ENCODE results near the gene PLEKHG4. TPM values are rescaled to one million over a fixed set of nuclear protein-coding genes. Genes with fewer than 3 reads are reported as not detected.

PLEKHG4 gene
- total RNA-seq, 1 experiment from 2014 or later: 13.9 TPM

- H3K23me2 ChIP-seq (ENCODE audit: insufficient read length, low read depth, low read length, poor library complexity, severe bottlenecking): no peaks in the 10 kb centered on the region
- no peak overlapping the region for H2AFZ ChIP-seq (ENCODE audit: low read length)
- H2BK20ac ChIP-seq (ENCODE audit: low read depth, low read length, poor library complexity, severe bottlenecking): no peak overlapping the region
- H3K79me2 ChIP-seq (ENCODE audit: insufficient read depth, low read length): no peaks in the 10 kb centered on the region
- H4K5ac ChIP-seq (ENCODE audit: insufficient read length, low read depth, low read length): no peak overlapping the region
- H3K23ac ChIP-seq (ENCODE audit: insufficient read length, low read depth, low read length): no peak overlapping the region
- no peak overlapping the region for H2AK5ac ChIP-seq (ENCODE audit: insufficient read length, low read length)
- H3K18ac ChIP-seq (ENCODE audit: insufficient read length, low read depth, low read length): no peak overlapping the region
- no peak overlapping the region for H2BK120ac ChIP-seq (ENCODE audit: low read depth, low read length, poor library complexity, severe bottlenecking)
- no peak overlapping the region for H4K91ac ChIP-seq (ENCODE audit: insufficient read length, low read depth, low read length)
- no peak overlapping the region for H2BK15ac ChIP-seq (ENCODE audit: low read depth, low read length)
- no peak overlapping the region for H4K8ac ChIP-seq (replicated peaks; ENCODE audit: insufficient read length, low read depth, low read length)
- H3K14ac ChIP-seq (ENCODE audit: insufficient read depth, low read length): no peak overlapping the region; the same call in 1 of the 2 replicates
- H3K56ac ChIP-seq (ENCODE audit: insufficient read length, low read depth, low read length): no peak overlapping the region
- H3K4ac ChIP-seq (ENCODE audit: low read depth, low read length): no peak overlapping the region
- Mint-ChIP-seq H3K36me3 (ENCODE audit: insufficient read depth in 1 of 3, low read depth in 3 of 3) (no peaks in the 10 kb centered on the region), H3K27me3 (ENCODE audit: low read depth) (peaks cover 53% of the 10 kb centered on the region), H3K4me3 (no peak overlapping the region), H3K9me3 (no peaks in the 10 kb centered on the region), H3K27ac (no peak overlapping the region), H3K4me1 (peaks cover 6 to 7% of the 10 kb centered on the region in 2 experiments)
- H3K4me1 ChIP-seq (ENCODE audit: insufficient read depth, low read length): no peaks in the 10 kb centered on the region
- H4K20me1 ChIP-seq (ENCODE audit: control insufficient read depth, insufficient read depth, insufficient read length): no peaks in the 10 kb centered on the region
- no peak overlapping the region for H3T11ph ChIP-seq (ENCODE audit: low read length)
- H3K79me1 ChIP-seq (ENCODE audit: insufficient read depth, low read depth, low read length, poor library complexity, severe bottlenecking): no peaks in the 10 kb centered on the region
- no peaks in the 10 kb centered on the region; the same call in 1 of the 2 replicates for H3K27me3 ChIP-seq (ENCODE audit: insufficient read depth, low read length)
- H2BK5ac ChIP-seq (ENCODE audit: insufficient read length, low read length): no peak overlapping the region
- no CpG with 5 or more reads among the region's 9 CpGs for WGBS (ENCODE audit: extremely low coverage, insufficient read length, low lambda C conversion rate)
- DNase-seq: no peak
- H3K9me3 ChIP-seq (ENCODE audit: control insufficient read depth, low read depth, low read length): no peaks in the 10 kb centered on the region
- TF ChIP-seq, protein P1, sequence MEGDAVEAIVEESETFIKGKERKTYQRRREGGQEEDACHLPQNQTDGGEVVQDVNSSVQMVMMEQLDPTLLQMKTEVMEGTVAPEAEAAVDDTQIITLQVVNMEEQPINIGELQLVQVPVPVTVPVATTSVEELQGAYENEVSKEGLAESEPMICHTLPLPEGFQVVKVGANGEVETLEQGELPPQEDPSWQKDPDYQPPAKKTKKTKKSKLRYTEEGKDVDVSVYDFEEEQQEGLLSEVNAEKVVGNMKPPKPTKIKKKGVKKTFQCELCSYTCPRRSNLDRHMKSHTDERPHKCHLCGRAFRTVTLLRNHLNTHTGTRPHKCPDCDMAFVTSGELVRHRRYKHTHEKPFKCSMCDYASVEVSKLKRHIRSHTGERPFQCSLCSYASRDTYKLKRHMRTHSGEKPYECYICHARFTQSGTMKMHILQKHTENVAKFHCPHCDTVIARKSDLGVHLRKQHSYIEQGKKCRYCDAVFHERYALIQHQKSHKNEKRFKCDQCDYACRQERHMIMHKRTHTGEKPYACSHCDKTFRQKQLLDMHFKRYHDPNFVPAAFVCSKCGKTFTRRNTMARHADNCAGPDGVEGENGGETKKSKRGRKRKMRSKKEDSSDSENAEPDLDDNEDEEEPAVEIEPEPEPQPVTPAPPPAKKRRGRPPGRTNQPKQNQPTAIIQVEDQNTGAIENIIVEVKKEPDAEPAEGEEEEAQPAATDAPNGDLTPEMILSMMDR (conservative IDR thresholded peaks at IDR 0.05): no peak
- H2BK12ac ChIP-seq (ENCODE audit: insufficient read length, low read depth, low read length): no peak overlapping the region
- no peak overlapping the region for H3K27ac ChIP-seq (ENCODE audit: insufficient read length, low read depth, low read length)
- no peak overlapping the region for H3K4me2 ChIP-seq (ENCODE audit: insufficient read depth, insufficient read length, low read length)
- H3K9ac ChIP-seq (ENCODE audit: extremely low read depth, insufficient read length, low read length): no peak overlapping the region
Observed at GRCh38 chr16:67298277-67298676, 18.9 kb downstream of the PLEKHG4 start.

Measured in H9 (cell line).